ENCODE data around the gene MEIOB. TPM values are rescaled to one million over a fixed set of nuclear protein-coding genes. Genes with fewer than 3 reads are reported as not detected.

The MEIOB gene
- total RNA-seq, 1 donor from 2014 or later = 0.88 TPM

GRCh38 chr16:1832838-1833454 is 39.0 kb downstream of the MEIOB start:
- DNase-seq (ENCODE audit: extremely low read depth, low read depth, low spot score) = no peak

GRCh38 chr16:1831186-1832075 is 40.5 kb downstream of the MEIOB start:
- DNase-seq (ENCODE audit: extremely low read depth, low read depth, low spot score) = no peak

GRCh38 chr16:1830213-1830612 is 41.8 kb downstream of the MEIOB start:
- DNase-seq (ENCODE audit: extremely low read depth, low read depth, low spot score) = no peak

- DNase-seq (ENCODE audit: extremely low read depth, low read depth, low spot score) = no peak
Measured at GRCh38 chr16:1828645-1829410, 43.1 kb downstream of the MEIOB start.

- peak; percentile 68 for DNase-seq (ENCODE audit: extremely low read depth, low read depth, low spot score)
Measured at GRCh38 chr16:1826691-1827573, 45.0 kb downstream of the MEIOB start, which contains the start of the genes FAHD1 and HAGH. Gene FAHD1 (plus strand): TSS chr16:1827206. CDS start chr16:1827239, 33 bp downstream. Gene HAGH (minus strand): TSS chr16:1826825. CDS start chr16:1826787, 38 bp downstream.

- no peak for DNase-seq (ENCODE audit: extremely low read depth, low read depth, low spot score)
Measured at GRCh38 chr16:1825864-1826690, 45.9 kb downstream of the MEIOB start.

GRCh38 chr16:1825381-1825863 is 46.5 kb downstream of the MEIOB start:
- no peak for DNase-seq (ENCODE audit: extremely low read depth, low read depth, low spot score)

- peak; percentile 20 for DNase-seq (ENCODE audit: extremely low read depth, low read depth, low spot score)
Measured at GRCh38 chr16:1823821-1824220, 48.1 kb downstream of the MEIOB start.

GRCh38 chr16:1822801-1823200 is 49.2 kb downstream of the MEIOB start:
- no peak for DNase-seq (ENCODE audit: extremely low read depth, low read depth, low spot score)

GRCh38 chr16:1821861-1822611 is 49.9 kb downstream of the MEIOB start:
- no peak for DNase-seq (ENCODE audit: extremely low read depth, low read depth, low spot score)

GRCh38 chr16:1820946-1821290 is 51.0 kb downstream of the MEIOB start:
- no peak for DNase-seq (ENCODE audit: extremely low read depth, low read depth, low spot score)

- no peak for DNase-seq (ENCODE audit: extremely low read depth, low read depth, low spot score)
Measured at GRCh38 chr16:1820096-1820945, 51.6 kb downstream of the MEIOB start.

- no peak for DNase-seq (ENCODE audit: extremely low read depth, low read depth, low spot score)
Measured at GRCh38 chr16:1819611-1820010, 52.4 kb downstream of the MEIOB start.

- DNase-seq (ENCODE audit: extremely low read depth, low read depth, low spot score) = no peak
Measured at GRCh38 chr16:1818873-1819525, 53.0 kb downstream of the MEIOB start.

- DNase-seq (ENCODE audit: extremely low read depth, low read depth, low spot score) = no peak
Measured at GRCh38 chr16:1818204-1818872, 53.6 kb downstream of the MEIOB start.

- DNase-seq (ENCODE audit: extremely low read depth, low read depth, low spot score) = no peak
Measured at GRCh38 chr16:1817716-1818115, 54.2 kb downstream of the MEIOB start.

GRCh38 chr16:1817276-1817589 is 54.7 kb downstream of the MEIOB start:
- no peak for DNase-seq (ENCODE audit: extremely low read depth, low read depth, low spot score)
